CD4-positive, alpha-beta T cell treated with Interleukin-4 for 1 hour (primary cell): ENCODE results near the gene CDH4.

Experiments
- DNase-seq, 2 donors: peaks; one replicate each; pipeline ENCODE4 v3.0.0-alpha.2; 2020 to 2022

CDH4 gene

DNA sequence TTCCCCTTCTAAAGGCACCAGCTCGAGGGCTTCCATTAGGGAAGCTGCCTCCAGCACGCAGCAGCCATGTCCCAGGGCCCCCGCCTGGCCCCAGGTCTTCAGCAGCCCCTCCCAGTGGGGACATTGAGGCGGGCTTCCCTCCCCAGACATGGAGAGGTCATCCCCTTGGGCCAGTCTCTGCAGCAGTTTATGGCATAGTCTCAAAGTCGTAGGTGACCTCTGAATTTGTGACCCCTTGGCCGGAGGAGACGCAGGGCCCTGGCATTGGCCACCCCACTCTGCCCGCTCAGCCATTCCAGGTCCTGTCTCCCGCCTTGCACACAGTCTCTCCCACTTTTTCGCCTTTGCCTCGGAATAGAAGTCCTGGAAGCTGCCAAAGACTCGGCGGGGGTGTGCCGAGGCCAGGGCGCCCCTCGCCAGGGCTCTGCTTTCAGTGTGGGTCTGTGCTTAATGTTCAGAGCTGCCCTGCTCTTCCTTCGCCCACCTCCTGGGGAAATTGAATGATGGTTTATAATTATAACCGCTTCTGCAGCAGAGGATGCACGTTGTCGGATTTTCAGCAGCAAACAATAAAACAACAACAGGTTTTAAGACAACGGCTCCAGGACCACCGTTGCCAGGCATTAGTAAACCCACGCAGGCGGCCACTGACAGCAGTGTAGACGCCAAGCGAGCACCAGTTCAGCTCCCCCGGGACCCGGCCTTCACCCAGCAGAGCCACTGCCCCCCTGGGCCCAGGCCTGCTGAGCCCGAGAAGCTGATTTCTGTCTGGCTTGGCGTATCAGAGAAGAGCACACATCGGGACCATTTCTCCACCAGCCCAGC, 626.6 kb downstream of the CDH4 start:
- DNase-seq = no peak

DNA sequence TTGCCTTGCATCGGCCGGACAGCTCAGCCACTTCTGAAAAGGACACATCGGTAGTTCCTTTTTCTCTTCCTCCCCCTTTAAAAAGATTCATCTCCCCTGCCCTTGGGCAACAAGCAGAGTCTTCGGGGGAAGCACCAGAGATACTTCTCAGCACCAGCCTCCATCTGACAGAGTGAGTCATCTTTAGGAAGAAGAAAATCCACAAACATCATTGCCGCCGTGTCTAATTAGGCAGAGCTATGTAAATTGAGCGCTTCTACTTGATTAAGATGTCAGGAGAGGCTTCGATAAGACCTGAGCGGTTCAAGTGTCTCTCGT, 627.2 kb downstream of the CDH4 start:
- no peak for DNase-seq

- no peak for DNase-seq
Observed at GRCh38 chr20:61879694-61880093, 627.6 kb downstream of the CDH4 start.

GRCh38 chr20:61880706-61881105, 628.6 kb downstream of the CDH4 start:
- no peak for DNase-seq

DNA sequence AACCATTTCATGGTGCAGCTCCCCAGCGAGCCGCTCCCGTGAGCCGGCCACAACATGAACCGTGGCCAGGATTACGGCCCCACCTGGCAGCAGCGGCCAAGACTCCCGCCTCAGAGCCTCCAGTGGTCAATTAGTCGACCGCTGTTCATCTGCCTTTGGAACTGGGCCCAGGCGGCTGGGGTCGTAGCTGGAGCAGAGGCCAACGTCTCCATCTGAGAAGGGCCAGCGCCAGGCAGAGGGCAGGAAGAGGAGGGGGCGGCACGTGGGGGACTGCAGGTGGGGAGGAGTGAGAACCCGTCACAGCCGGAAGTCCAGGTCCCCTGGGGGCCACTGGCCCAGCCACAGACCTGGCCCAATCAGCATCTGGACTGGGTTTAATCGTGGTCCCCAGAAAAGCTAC, 629.4 kb downstream of the CDH4 start:
- no peak for DNase-seq

DNA sequence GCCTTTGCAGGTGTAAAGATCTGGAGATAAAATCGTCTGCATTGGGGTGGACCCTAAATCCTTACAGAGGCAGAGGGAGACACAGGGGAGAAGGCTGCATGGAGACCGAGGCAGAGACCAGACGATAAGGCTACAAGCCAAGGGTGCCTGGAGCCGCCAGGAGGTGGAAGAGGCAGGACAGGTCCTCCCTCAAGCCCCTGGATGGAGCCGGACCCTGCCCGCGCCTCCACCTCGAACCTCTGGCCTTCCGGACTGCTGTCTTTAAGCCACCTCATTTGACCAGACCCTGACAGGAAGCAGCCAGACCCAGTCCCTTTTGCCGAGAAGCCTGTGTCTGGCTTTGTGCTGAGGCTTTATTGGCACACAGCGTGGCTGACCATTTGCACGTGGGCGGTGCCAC, 629.8 kb downstream of the CDH4 start:
- DNase-seq = no peak

GRCh38 chr20:61882716-61883615, 630.9 kb downstream of the CDH4 start:
- no peak for DNase-seq

DNA sequence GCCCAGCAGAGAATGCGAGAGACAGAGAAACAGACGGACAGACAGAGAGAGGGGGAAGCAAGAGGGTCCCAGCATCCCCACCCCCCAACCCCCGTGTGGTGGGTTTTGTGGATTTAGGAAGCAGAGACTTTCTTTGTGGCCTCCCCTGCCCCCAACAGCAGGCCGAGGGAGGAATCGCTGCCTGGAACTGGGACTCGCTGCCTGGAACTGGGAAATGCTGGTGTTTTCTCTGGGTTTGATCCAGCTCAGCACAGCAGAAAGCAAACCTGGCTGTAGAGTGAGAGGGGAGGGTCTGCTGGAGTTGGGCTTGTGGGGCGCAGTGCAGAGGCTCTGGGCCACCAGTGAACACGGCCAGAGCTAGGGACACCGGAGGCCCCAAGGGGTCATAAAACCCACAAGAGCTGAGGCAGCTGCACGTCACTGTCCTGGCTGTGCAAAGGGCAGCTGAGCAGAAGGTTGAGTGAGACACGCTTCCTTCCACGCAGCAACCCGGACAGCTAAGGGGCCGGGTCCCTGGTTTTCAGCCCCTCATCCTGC, 631.9 kb downstream of the CDH4 start:
- DNase-seq = no peak

- no peak for DNase-seq
Observed at GRCh38 chr20:61884571-61885389, 632.7 kb downstream of the CDH4 start.

- DNase-seq = no peak
Observed at GRCh38 chr20:61885759-61886715, 634.0 kb downstream of the CDH4 start.

DNA sequence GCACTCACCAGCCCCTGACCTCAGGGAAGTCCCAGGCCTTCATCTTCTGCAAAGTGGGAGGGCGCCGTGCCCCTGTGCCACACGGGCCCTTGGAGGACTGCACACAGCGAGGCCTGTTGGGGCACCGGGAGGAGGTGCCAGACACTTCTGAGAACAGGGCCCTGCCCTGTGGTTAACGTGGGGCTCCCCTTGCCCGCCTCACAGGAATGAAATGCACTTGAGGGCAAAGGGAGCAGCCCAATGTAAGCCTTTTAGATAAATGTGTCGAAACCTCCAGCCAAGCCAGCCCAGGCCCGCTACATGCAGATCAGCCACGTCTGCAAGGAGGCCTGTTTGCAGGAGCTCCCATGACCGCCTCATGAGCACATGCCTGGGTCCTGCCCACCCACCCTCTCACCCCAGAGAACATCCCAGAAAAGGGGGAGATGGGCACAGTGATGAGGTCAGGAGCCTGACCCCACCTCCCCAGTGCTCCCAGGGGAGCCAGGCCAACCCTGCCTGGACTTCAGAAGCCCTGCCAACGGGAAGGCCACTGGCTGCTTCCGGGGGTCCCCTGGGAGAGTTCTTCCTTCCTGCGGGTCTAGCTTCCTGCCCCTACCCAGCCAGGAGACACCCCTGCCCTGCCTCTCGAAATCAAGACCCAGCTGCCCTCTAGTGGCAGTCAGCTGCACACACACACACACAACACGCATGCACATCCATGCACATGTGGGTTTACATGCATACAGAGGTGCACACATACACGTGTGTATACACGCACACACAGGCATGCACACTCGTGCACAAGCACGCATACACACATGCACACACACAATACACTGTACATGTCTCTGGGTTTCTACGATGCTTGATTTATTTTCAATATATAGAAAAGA, 634.9 kb downstream of the CDH4 start:
- DNase-seq = peak; percentile 14 to 22

DNA sequence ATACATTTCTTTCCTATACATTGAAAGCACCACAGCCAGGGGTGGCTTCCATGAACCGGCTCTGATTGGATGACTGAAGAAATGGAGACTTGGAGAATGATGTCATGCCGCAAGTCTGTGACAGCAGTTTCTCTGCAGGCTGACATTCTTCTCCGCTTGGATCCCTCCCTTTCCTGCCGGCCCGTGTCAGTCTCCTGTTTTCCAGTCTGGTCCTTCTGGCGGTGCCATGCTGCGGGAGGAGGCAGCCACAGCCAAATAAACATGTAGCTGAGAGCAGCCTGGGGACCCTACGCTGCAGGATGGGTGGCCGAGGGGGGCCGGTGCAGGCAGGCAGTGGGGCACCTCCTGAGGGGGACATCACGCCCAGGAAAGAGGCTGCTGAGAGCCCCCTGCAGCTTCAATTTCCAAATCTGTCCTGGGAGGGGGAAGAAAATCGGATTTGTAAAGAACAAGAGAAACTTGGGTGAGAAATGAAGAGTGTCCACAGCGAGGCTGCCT, 635.6 kb downstream of the CDH4 start:
- DNase-seq = no peak

- no peak for DNase-seq
Observed at GRCh38 chr20:61888101-61888865, 636.2 kb downstream of the CDH4 start.

- no peak for DNase-seq
Observed at GRCh38 chr20:61889659-61890058, 637.6 kb downstream of the CDH4 start.

DNA sequence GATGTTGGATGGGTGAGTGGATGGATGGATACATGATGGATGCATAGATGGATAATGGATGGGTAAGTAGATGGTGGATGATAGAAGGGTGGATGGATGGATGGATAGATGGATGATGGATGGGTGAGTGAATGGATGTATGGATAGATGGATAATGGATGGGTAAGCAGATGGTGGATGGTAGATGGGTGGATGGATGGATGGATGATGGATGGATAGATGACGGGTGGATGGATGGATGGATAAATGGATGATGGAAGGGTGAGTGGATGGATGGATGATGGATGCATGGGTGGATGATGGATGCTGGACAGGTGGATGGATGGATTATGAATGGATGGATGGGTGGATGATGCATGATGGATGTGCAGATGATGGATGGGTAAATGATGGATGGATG, 638.1 kb downstream of the CDH4 start:
- no peak for DNase-seq

- no peak for DNase-seq
Observed at GRCh38 chr20:61891476-61891875, 639.4 kb downstream of the CDH4 start.

DNA sequence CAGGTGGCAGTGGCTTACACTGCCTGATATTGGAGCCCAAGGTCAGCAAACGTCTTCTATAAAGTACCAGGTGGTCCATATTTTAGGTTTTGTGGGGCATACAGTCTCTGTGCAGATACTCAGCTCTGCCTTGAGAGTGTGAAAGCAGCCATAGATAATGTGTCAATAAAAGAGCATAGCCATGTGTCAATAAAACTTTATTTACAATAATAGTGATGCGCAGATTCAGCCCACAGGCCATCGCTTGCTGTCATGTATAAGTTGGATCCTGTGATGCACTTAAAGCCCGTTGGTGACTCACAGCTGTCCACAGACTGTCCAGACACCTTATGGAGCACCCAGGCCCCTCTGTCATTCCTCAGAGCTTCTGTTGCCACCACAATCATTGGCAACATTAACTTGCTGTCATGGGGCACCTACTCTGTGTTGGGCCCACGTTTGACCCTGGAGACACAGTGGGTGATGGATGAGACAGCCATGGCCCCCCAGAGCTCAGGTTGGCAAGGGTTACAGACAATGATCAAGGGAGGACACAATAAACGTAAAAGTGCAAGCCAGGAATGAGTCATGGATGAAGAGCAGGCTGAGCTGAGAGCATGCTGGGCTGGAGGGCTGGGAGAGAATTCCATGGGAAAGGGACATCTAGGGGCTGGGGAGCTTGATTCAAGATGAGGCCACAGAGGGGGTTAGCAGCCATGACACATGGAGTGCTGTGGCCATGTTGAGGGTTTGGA, 640.0 kb downstream of the CDH4 start:
- DNase-seq = no peak

GRCh38 chr20:61895016-61895415, 643.0 kb downstream of the CDH4 start:
- no peak for DNase-seq

DNA sequence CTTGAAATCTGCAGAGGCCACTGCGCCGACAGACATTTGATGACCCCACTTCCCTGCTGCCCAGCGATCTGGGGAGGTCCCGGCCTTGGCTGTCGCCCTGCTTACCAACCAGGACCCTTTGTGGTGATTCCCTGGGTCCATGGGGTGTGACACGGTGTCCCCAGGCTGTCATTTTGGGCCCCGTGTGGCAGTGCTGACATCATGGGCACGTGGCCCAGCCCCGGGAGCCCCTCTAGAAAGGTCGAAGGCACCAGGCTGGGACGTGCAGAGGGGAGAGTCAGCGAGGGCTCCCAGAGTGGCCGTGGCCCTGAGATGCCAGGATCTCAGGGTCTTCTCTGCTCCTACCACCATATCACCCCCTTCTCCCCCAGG, 643.6 kb downstream of the CDH4 start:
- DNase-seq = no peak
